ENCODE results near the gene ZNF865.

Gene ZNF865

GRCh38 chr19:55626350-55626749 lies 20.9 kb downstream of the ZNF865 start:
- DNase-seq = peak; percentile 38 to 42

GRCh38 chr19:55632463-55632834 lies 27.0 kb downstream of the ZNF865 start:
- peak; percentile 86 to 87 for DNase-seq

- DNase-seq = no peak
Observed at GRCh38 chr19:55633861-55634260, 28.4 kb downstream of the ZNF865 start.

- DNase-seq = no peak
Observed at GRCh38 chr19:55635334-55635717, 29.9 kb downstream of the ZNF865 start.

GRCh38 chr19:55635856-55636440 lies 30.5 kb downstream of the ZNF865 start:
- no peak for DNase-seq

GRCh38 chr19:55636723-55637122 lies 31.3 kb downstream of the ZNF865 start:
- no peak for DNase-seq

- DNase-seq = no peak
Observed at GRCh38 chr19:55637534-55637933, 32.1 kb downstream of the ZNF865 start.

- DNase-seq = peak; percentile 54 to 58
Observed at GRCh38 chr19:55638864-55639359, 33.5 kb downstream of the ZNF865 start.

GRCh38 chr19:55640043-55640576 lies 34.7 kb downstream of the ZNF865 start:
- DNase-seq = peak; percentile 71

GRCh38 chr19:55640577-55641425 lies 35.4 kb downstream of the ZNF865 start, which contains the start of gene ZNF580:
Gene ZNF580 (plus strand): TSS chr19:55641002. CDS start chr19:55642509, 1,507 bp downstream.
- DNase-seq = peak; percentile 47 to 49

GRCh38 chr19:55641426-55642152 lies 36.1 kb downstream of the ZNF865 start:
- DNase-seq = no peak

- no peak for DNase-seq
Observed at GRCh38 chr19:55642153-55643002, 36.9 kb downstream of the ZNF865 start.

GRCh38 chr19:55643003-55643886 lies 37.8 kb downstream of the ZNF865 start, which contains the start of gene ZNF581:
Gene ZNF581 (plus strand): TSS chr19:55643649. CDS start chr19:55644572, 923 bp downstream.
- peak; percentile 74 to 76 for DNase-seq

- no peak for DNase-seq
Observed at GRCh38 chr19:55643887-55644176, 38.4 kb downstream of the ZNF865 start.

GRCh38 chr19:55644191-55644833 lies 38.9 kb downstream of the ZNF865 start:
- DNase-seq = no peak

- DNase-seq = no peak
Observed at GRCh38 chr19:55644842-55645511, 39.5 kb downstream of the ZNF865 start.

- no peak for DNase-seq
Observed at GRCh38 chr19:55645512-55645881, 40.0 kb downstream of the ZNF865 start.

- no peak for DNase-seq
Observed at GRCh38 chr19:55646889-55647731, 41.7 kb downstream of the ZNF865 start.

Data from activated CD4-positive, alpha-beta T cell treated with anti-CD3 and anti-CD28 coated beads, Interleukin-2, amount 50 U/mL, for 4 hours (primary cell).